GM18505 (cell line): ENCODE data around the gene NOS1AP.

Source experiments
- ATAC-seq: cut with Tn5 transposase; IDR thresholded peaks from one replicate; pipeline ENCODE4 v1.9.1; 2021; ENCODE audit not compliant: unreplicated experiment
- POLR2A ChIP-seq: IDR thresholded peaks from 4 replicates; pipeline ENCODE4 v1.6.1; 2011; ENCODE audit warnings: borderline replicate concordance; ENCODE audit not compliant: insufficient read depth, insufficient read length; ENCODE audit errors: extremely low read depth

NOS1AP gene

GRCh38 chr1:162253790-162254189 is 184.3 kb downstream of the NOS1AP start:
- TF ChIP-seq POLR2A, result no peak
- no peak for ATAC-seq

- no peak for ATAC-seq
- TF ChIP-seq POLR2A, result no peak
Observed at GRCh38 chr1:162256287-162256686, 186.8 kb downstream of the NOS1AP start.

GRCh38 chr1:162258394-162258793 is 188.9 kb downstream of the NOS1AP start:
- no peak for TF ChIP-seq POLR2A
- ATAC-seq, result no peak

- TF ChIP-seq POLR2A, result no peak
- ATAC-seq, result no peak
Observed at GRCh38 chr1:162259894-162260455, 190.5 kb downstream of the NOS1AP start.

- no peak for TF ChIP-seq POLR2A
- no peak for ATAC-seq
Observed at GRCh38 chr1:162264108-162264507, 194.6 kb downstream of the NOS1AP start.

GRCh38 chr1:162265983-162266382 is 196.5 kb downstream of the NOS1AP start:
- ATAC-seq, result no peak
- no peak for TF ChIP-seq POLR2A

- TF ChIP-seq POLR2A, result no peak
Observed at GRCh38 chr1:162270016-162270770, 200.7 kb downstream of the NOS1AP start.

GRCh38 chr1:162271972-162272371 is 202.5 kb downstream of the NOS1AP start:
- no peak for ATAC-seq
- TF ChIP-seq POLR2A, result no peak

More at GRCh38 chr1:162270016-162270770, 200.7 kb downstream of the NOS1AP start:
- no peak for ATAC-seq

GRCh38 chr1:162272419-162272818 is 202.9 kb downstream of the NOS1AP start:
- no peak for TF ChIP-seq POLR2A
- no peak for ATAC-seq

GRCh38 chr1:162275622-162276175 is 206.2 kb downstream of the NOS1AP start:
- no peak for TF ChIP-seq POLR2A
- no peak for ATAC-seq

GRCh38 chr1:162276493-162276892 is 207.0 kb downstream of the NOS1AP start:
- TF ChIP-seq POLR2A, result no peak
- no peak for ATAC-seq

GRCh38 chr1:162279136-162279498 is 209.6 kb downstream of the NOS1AP start:
- no peak for TF ChIP-seq POLR2A
- no peak for ATAC-seq

GRCh38 chr1:162281426-162281825 is 211.9 kb downstream of the NOS1AP start:
- TF ChIP-seq POLR2A, result no peak
- no peak for ATAC-seq

GRCh38 chr1:162283657-162284056 is 214.2 kb downstream of the NOS1AP start:
- TF ChIP-seq POLR2A, result no peak
- ATAC-seq, result no peak

- ATAC-seq, result no peak
- TF ChIP-seq POLR2A, result no peak
Observed at GRCh38 chr1:162284206-162284955, 214.9 kb downstream of the NOS1AP start.
